Measurements from ENCODE around the gene CYP19A1. TPM values are rescaled to one million over a fixed set of nuclear protein-coding genes. Genes with fewer than 3 reads are reported as not detected.

CYP19A1 gene
- total and polyA plus RNA-seq, 7 experiments from 2014 or later: 0.48 to 1.4 TPM; not detected in 5

GRCh38 chr15:51313644-51314280 is 24.6 kb downstream of the CYP19A1 start:
- H3K27me3 Mint-ChIP-seq: peaks cover 0 to 7% (median 0%) of the 10 kb centered on the region in 5 donors
- DNase-seq: no peak
- no peak overlapping the region for H3K27ac Mint-ChIP-seq

GRCh38 chr15:51313074-51313393 is 25.4 kb downstream of the CYP19A1 start:
- Mint-ChIP-seq H3K4me3 (no peak overlapping the region), H3K27ac (no peak overlapping the region), H3K4me1 (no peaks in the 10 kb centered on the region), H3K36me3 (no peaks in the 10 kb centered on the region), H3K27me3 (peaks cover 0 to 7% (median 0%) of the 10 kb centered on the region in 5 donors), H3K9me3 (peaks cover 0 to 1% (median 0%) of the 10 kb centered on the region in 11 donors)
- POLR2A ChIA-PET: no interaction called here
- ATAC-seq (no peak), DNase-seq (no peak)
- intact Hi-C loops (cut with micrococcal nuclease): no loop called here
- no peak overlapping the region for H3K27ac ChIP-seq (ENCODE audit: low read depth, low read length)
- no peaks in the 10 kb centered on the region for H3K4me1 ChIP-seq (ENCODE audit: control insufficient read depth in 2 of 2, insufficient read depth in 2 of 2, low read length in 2 of 2)
- H3K9me3 ChIP-seq (ENCODE audit: control insufficient read depth in 2 of 3, low read length in 3 of 3): no peaks in the 10 kb centered on the region
- no peaks in the 10 kb centered on the region for H3K36me3 ChIP-seq (ENCODE audit: control insufficient read depth in 2 of 3, insufficient read depth in 3 of 3, low read length in 3 of 3)
- CTCF ChIA-PET: no interaction called here
- H3K4me3 ChIP-seq (ENCODE audit: low read length): no peak overlapping the region
- no peaks in the 10 kb centered on the region for H3K27me3 ChIP-seq (ENCODE audit: control insufficient read depth in 2 of 2, insufficient read depth in 2 of 2, low read length in 2 of 2)

More at GRCh38 chr15:51313644-51314280, 24.6 kb downstream of the CYP19A1 start:
- no peak for ATAC-seq
- Histone ChIP-seq H3K9me3 (ENCODE audit: control insufficient read depth in 2 of 3, low read length in 3 of 3) (no peaks in the 10 kb centered on the region), H3K27ac (ENCODE audit: low read depth, low read length) (no peak overlapping the region), H3K4me3 (ENCODE audit: low read length) (no peak overlapping the region), H3K4me1 (ENCODE audit: control insufficient read depth in 2 of 2, insufficient read depth in 2 of 2, low read length in 2 of 2) (no peaks in the 10 kb centered on the region), H3K27me3 (ENCODE audit: control insufficient read depth in 2 of 2, insufficient read depth in 2 of 2, low read length in 2 of 2) (no peaks in the 10 kb centered on the region), H3K36me3 (ENCODE audit: control insufficient read depth in 2 of 3, insufficient read depth in 3 of 3, low read length in 3 of 3) (no peaks in the 10 kb centered on the region)
- Mint-ChIP-seq H3K9me3 (peaks cover 0 to 1% (median 0%) of the 10 kb centered on the region in 11 donors), H3K4me1 (no peaks in the 10 kb centered on the region), H3K36me3 (no peaks in the 10 kb centered on the region), H3K4me3 (no peak overlapping the region)
- ChIA-PET CTCF (interaction anchor here (1.0 kb wide), 1 partner anchor 10 kb away, joined by 3 read pairs; no protein-coding TSS in a partner anchor), POLR2A (no interaction called here)
- intact Hi-C loops (cut with micrococcal nuclease): no loop called here

DNA sequence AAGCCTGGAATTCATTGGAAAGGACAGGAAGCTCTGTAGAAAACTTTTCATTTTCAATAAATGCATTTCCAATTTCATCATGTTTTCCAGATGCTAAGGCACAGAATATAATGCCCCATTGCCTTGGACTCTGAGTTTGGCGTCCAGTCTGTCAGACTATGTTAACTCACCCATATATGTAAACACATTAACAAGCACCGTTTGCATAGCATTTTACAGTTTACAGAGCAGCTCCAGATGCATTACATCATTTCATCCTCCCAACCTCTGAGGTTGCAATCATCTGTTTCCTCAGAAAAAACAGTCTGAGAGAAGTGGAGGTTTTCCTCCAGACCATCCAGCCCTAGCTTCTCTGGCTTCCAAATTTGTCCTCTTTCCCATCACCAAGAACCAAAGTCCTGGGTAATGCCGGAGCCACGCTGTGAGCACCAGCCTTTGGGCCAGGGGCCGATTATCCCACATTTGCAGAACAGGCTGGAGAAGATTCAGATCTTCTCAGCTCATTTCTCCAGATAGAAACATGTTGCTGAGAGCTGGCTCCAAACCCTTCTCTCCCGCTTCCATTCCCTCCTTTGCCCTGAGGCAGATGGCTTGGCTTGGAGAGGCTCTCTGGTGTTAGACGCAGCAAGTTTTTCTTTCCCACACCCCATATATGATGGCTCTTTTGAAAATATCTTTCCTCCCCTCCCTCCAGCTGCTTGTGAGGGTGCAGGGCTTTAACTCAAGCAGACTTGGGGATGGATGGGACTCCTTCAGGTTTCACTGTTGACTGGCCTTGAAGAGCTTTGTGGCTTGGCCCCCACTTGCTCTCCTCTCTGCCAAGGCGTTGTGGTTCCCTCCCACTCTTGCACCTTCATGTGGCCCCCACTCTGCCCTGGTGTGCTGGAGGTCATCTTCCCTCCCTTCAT is 26.0 kb downstream of the CYP19A1 start:
- Mint-ChIP-seq H3K4me3 (no peak overlapping the region), H3K27me3 (peaks cover 0 to 7% (median 0%) of the 10 kb centered on the region in 5 donors), H3K4me1 (no peaks in the 10 kb centered on the region), H3K27ac (no peak overlapping the region), H3K36me3 (no peaks in the 10 kb centered on the region), H3K9me3 (peaks cover 0 to 1% (median 0%) of the 10 kb centered on the region in 11 donors)
- Histone ChIP-seq H3K36me3 (ENCODE audit: control insufficient read depth in 2 of 3, insufficient read depth in 3 of 3, low read length in 3 of 3) (no peaks in the 10 kb centered on the region), H3K4me3 (ENCODE audit: low read length) (no peak overlapping the region), H3K27me3 (ENCODE audit: control insufficient read depth in 2 of 2, insufficient read depth in 2 of 2, low read length in 2 of 2) (no peaks in the 10 kb centered on the region), H3K27ac (ENCODE audit: low read depth, low read length) (no peak overlapping the region), H3K9me3 (ENCODE audit: control insufficient read depth in 2 of 3, low read length in 3 of 3) (no peaks in the 10 kb centered on the region), H3K4me1 (ENCODE audit: control insufficient read depth in 2 of 2, insufficient read depth in 2 of 2, low read length in 2 of 2) (no peaks in the 10 kb centered on the region)
- intact Hi-C loops (cut with micrococcal nuclease): no loop called here
- no peak for ATAC-seq
- no peak for DNase-seq
- CTCF ChIA-PET: no interaction called here
- POLR2A ChIA-PET: no interaction called here

- H3K27ac ChIP-seq (ENCODE audit: low read depth, low read length): no peak overlapping the region
- H3K4me3 ChIP-seq (ENCODE audit: low read length): no peak overlapping the region
- no peaks in the 10 kb centered on the region for H3K36me3 Mint-ChIP-seq
- intact Hi-C loops (cut with micrococcal nuclease): no loop called here
- H3K27ac Mint-ChIP-seq: no peak overlapping the region
- no peak overlapping the region for H3K4me3 Mint-ChIP-seq
- H3K9me3 Mint-ChIP-seq: peaks cover 0 to 3% (median 0%) of the 10 kb centered on the region in 11 donors
- no peaks in the 10 kb centered on the region for H3K27me3 ChIP-seq (ENCODE audit: control insufficient read depth in 2 of 2, insufficient read depth in 2 of 2, low read length in 2 of 2)
- ATAC-seq: no peak
- POLR2A ChIA-PET: no interaction called here
- H3K4me1 ChIP-seq (ENCODE audit: control insufficient read depth in 2 of 2, insufficient read depth in 2 of 2, low read length in 2 of 2): no peaks in the 10 kb centered on the region
- H3K4me1 Mint-ChIP-seq: no peaks in the 10 kb centered on the region
- H3K27me3 Mint-ChIP-seq: peaks cover 0 to 7% (median 5%) of the 10 kb centered on the region in 5 donors
- H3K36me3 ChIP-seq (ENCODE audit: control insufficient read depth in 2 of 3, insufficient read depth in 3 of 3, low read length in 3 of 3): no peaks in the 10 kb centered on the region
- no peaks in the 10 kb centered on the region for H3K9me3 ChIP-seq (ENCODE audit: control insufficient read depth in 2 of 3, low read length in 3 of 3)
- CTCF ChIA-PET: no interaction called here
- DNase-seq: no peak
These were observed 26.9 kb downstream of the CYP19A1 start for GRCh38 chr15:51311510-51311909.

DNA sequence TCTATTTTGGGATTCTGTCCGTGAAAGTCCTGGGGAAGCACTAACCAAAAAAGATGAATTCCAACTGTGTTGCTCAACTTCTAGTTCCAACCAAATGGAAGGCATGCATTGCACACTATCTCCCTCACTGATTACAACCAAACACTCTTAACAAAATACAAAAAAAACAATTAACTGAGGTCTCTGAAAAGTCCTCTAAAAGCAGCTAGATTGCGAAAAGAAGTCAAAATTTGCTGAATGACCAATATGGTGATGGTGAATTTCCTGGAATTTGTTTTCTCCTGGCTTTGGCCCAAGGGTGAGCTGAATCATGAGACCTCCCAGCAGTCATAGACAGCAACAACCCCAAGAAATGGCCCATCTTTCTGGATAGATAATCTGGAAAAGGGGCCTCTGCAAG is 28.3 kb downstream of the CYP19A1 start:
- H3K27ac Mint-ChIP-seq: no peak overlapping the region
- no peak overlapping the region for H3K4me3 ChIP-seq (ENCODE audit: low read length)
- H3K9me3 ChIP-seq (ENCODE audit: control insufficient read depth in 2 of 3, low read length in 3 of 3): no peaks in the 10 kb centered on the region
- POLR2A ChIA-PET: no interaction called here
- no peak for DNase-seq
- H3K4me1 Mint-ChIP-seq: no peaks in the 10 kb centered on the region
- H3K36me3 Mint-ChIP-seq: no peaks in the 10 kb centered on the region
- peaks cover 0 to 5% (median 0%) of the 10 kb centered on the region in 11 donors for H3K9me3 Mint-ChIP-seq
- peaks cover 6 to 15% (median 8%) of the 10 kb centered on the region in 5 donors for H3K27me3 Mint-ChIP-seq
- no peak overlapping the region for H3K27ac ChIP-seq (ENCODE audit: low read depth, low read length)
- H3K4me1 ChIP-seq (ENCODE audit: control insufficient read depth in 2 of 2, insufficient read depth in 2 of 2, low read length in 2 of 2): no peaks in the 10 kb centered on the region
- H3K36me3 ChIP-seq (ENCODE audit: control insufficient read depth in 2 of 3, insufficient read depth in 3 of 3, low read length in 3 of 3): no peaks in the 10 kb centered on the region
- intact Hi-C loops (cut with micrococcal nuclease): no loop called here
- H3K27me3 ChIP-seq (ENCODE audit: control insufficient read depth in 2 of 2, insufficient read depth in 2 of 2, low read length in 2 of 2): no peaks in the 10 kb centered on the region
- ATAC-seq: no peak
- CTCF ChIA-PET: no interaction called here
- H3K4me3 Mint-ChIP-seq: no peak overlapping the region

GRCh38 chr15:51307811-51308210 is 30.6 kb downstream of the CYP19A1 start:
- no peaks in the 10 kb centered on the region for H3K4me1 Mint-ChIP-seq
- CTCF ChIA-PET: no interaction called here

More at GRCh38 chr15:51307811-51308210, 30.6 kb downstream of the CYP19A1 start:
- Histone ChIP-seq H3K27ac (ENCODE audit: low read depth, low read length) (no peak overlapping the region), H3K36me3 (ENCODE audit: control insufficient read depth in 2 of 3, insufficient read depth in 3 of 3, low read length in 3 of 3) (no peaks in the 10 kb centered on the region), H3K4me1 (ENCODE audit: control insufficient read depth in 2 of 2, insufficient read depth in 2 of 2, low read length in 2 of 2) (no peaks in the 10 kb centered on the region), H3K4me3 (ENCODE audit: low read length) (no peak overlapping the region), H3K27me3 (ENCODE audit: control insufficient read depth in 2 of 2, insufficient read depth in 2 of 2, low read length in 2 of 2) (no peaks in the 10 kb centered on the region), H3K9me3 (ENCODE audit: control insufficient read depth in 2 of 3, low read length in 3 of 3) (no peaks in the 10 kb centered on the region)
- intact Hi-C loops (cut with micrococcal nuclease): no loop called here
- H3K36me3 Mint-ChIP-seq: no peaks in the 10 kb centered on the region
- H3K9me3 Mint-ChIP-seq: peaks cover 0 to 5% (median 0%) of the 10 kb centered on the region in 11 donors
- no peak for ATAC-seq
- peaks cover 8 to 13% (median 11%) of the 10 kb centered on the region in 5 donors for H3K27me3 Mint-ChIP-seq
- H3K27ac Mint-ChIP-seq: no peak overlapping the region
- H3K4me3 Mint-ChIP-seq: no peak overlapping the region
- POLR2A ChIA-PET: no interaction called here
- DNase-seq: no peak

All from naive thymus-derived CD4-positive, alpha-beta T cell (primary cell).